Fibroblast of the aortic adventitia (primary cell): ENCODE results near the gene ZNF414. TPM values are rescaled to one million over a fixed set of nuclear protein-coding genes. Genes with fewer than 3 reads are reported as not detected.

ENCODE experiments used
- DNase-seq: peaks from one replicate; pipeline ENCODE4 v3.0.0-alpha.2; 2010; ENCODE audit warnings: low read depth
- H3K4me3 ChIP-seq: 2 replicates; pipeline ENCODE4 v1.5.1; 2011; ENCODE audit warnings: low read depth, mild to moderate bottlenecking, control low read depth, low read length, moderate library complexity
- CTCF ChIP-seq: IDR thresholded peaks from 2 replicates; pipeline ENCODE4 v1.5.1; 2011; ENCODE audit warnings: mild to moderate bottlenecking, low read length, control low read depth, inconsistent platforms; ENCODE audit not compliant: insufficient read depth
- total RNA-seq: library from RNA; depleted of rRNA; stranded (reverse); fragments of >200 nt; gene quantifications from 2 replicates; pipeline ENCODE4 v1.2.3, GENCODE V29; 2012; ENCODE audit warnings: low replicate concordance

ZNF414 gene
- total RNA-seq, 1 donor: 6.4 TPM

- TF ChIP-seq CTCF: no peak
- no peak overlapping the region for H3K4me3 ChIP-seq
- DNase-seq: no peak
Measured at GRCh38 chr19:8478598-8478997, 35.4 kb downstream of the ZNF414 start.

- no peak for DNase-seq
- no peak for TF ChIP-seq CTCF
- no peak overlapping the region for H3K4me3 ChIP-seq
Measured at GRCh38 chr19:8477889-8478288, 36.1 kb downstream of the ZNF414 start.

GRCh38 chr19:8476524-8476923 lies 37.4 kb downstream of the ZNF414 start:
- no peak for TF ChIP-seq CTCF
- no peak for DNase-seq
- H3K4me3 ChIP-seq: no peak overlapping the region

- H3K4me3 ChIP-seq: no peak overlapping the region
- TF ChIP-seq CTCF: no peak
- no peak for DNase-seq
Measured at GRCh38 chr19:8475005-8475404, 39.0 kb downstream of the ZNF414 start.

GRCh38 chr19:8473648-8474476 lies 40.1 kb downstream of the ZNF414 start:
- DNase-seq: no peak
- H3K4me3 ChIP-seq: no peak overlapping the region
- no peak for TF ChIP-seq CTCF

- TF ChIP-seq CTCF: no peak
- no peak for DNase-seq
- H3K4me3 ChIP-seq: no peak overlapping the region
Measured at GRCh38 chr19:8469613-8470368, 44.2 kb downstream of the ZNF414 start.
